Measurements from ENCODE around the gene CRYGA. TPM values are rescaled to one million over a fixed set of nuclear protein-coding genes. Genes with fewer than 3 reads are reported as not detected.
"Not testable (repeated sequence)": the region's sequence is repeated elsewhere in the genome, so short reads cannot be mapped to it uniquely, and the experiment has no call there.

The CRYGA gene
- total RNA-seq, 4 donors from 2014 or later: not detected

- no peak for DNase-seq
- no peak overlapping the region for H3K27ac ChIP-seq
- H3K27me3 ChIP-seq: no peaks in the 10 kb centered on the region
- no peaks in the 10 kb centered on the region for H3K4me1 ChIP-seq
- H3K9me3 ChIP-seq: no peaks in the 10 kb centered on the region
- H3K4me3 ChIP-seq: no peak overlapping the region
- no peaks in the 10 kb centered on the region for H3K36me3 ChIP-seq
- TF ChIP-seq POLR2A (IDR thresholded peaks at IDR 0.05) (no peak), CTCF (IDR thresholded peaks at IDR 0.05) (no peak)
- intact Hi-C loops (cut with DNase I; ENCODE audit: low total_unique reads): no loop called here
These were observed 23.9 kb downstream of the CRYGA start for GRCh38 chr2:208139447-208139846.

GRCh38 chr2:208138334-208138733 is 25.1 kb downstream of the CRYGA start:
- H3K9me3 ChIP-seq; DNase-seq; H3K36me3 ChIP-seq; H3K4me1 ChIP-seq; intact Hi-C loops (cut with DNase I; ENCODE audit: low total_unique reads); H3K27me3 ChIP-seq; H3K27ac ChIP-seq; H3K4me3 ChIP-seq: not testable (repeated sequence)

- DNase-seq: no peak
- intact Hi-C loops (cut with DNase I; ENCODE audit: low total_unique reads): no loop called here
- H3K27ac ChIP-seq: no peak overlapping the region
- no peaks in the 10 kb centered on the region for H3K9me3 ChIP-seq
- H3K36me3 ChIP-seq: no peaks in the 10 kb centered on the region
- TF ChIP-seq CTCF (IDR thresholded peaks at IDR 0.05): no peak
- no peak for TF ChIP-seq POLR2A (IDR thresholded peaks at IDR 0.05)
- no peak overlapping the region for H3K4me3 ChIP-seq
- H3K27me3 ChIP-seq: no peaks in the 10 kb centered on the region
- no peaks in the 10 kb centered on the region for H3K4me1 ChIP-seq
These were observed 26.7 kb downstream of the CRYGA start for GRCh38 chr2:208136716-208137094.

GRCh38 chr2:208135794-208136715 is 27.3 kb downstream of the CRYGA start:
- Histone ChIP-seq H3K9me3 (no peaks in the 10 kb centered on the region), H3K27me3 (no peaks in the 10 kb centered on the region), H3K4me3 (no peak overlapping the region), H3K4me1 (no peaks in the 10 kb centered on the region), H3K27ac (no peak overlapping the region), H3K36me3 (no peaks in the 10 kb centered on the region)
- DNase-seq: no peak
- TF ChIP-seq POLR2A (IDR thresholded peaks at IDR 0.05) (no peak), CTCF (IDR thresholded peaks at IDR 0.05) (no peak)
- intact Hi-C loops (cut with DNase I; ENCODE audit: low total_unique reads): no loop called here

GRCh38 chr2:208134928-208135586 is 28.3 kb downstream of the CRYGA start:
- intact Hi-C loops (cut with DNase I; ENCODE audit: low total_unique reads): no loop called here
- Histone ChIP-seq H3K27me3 (no peaks in the 10 kb centered on the region), H3K4me1 (no peaks in the 10 kb centered on the region), H3K27ac (no peak overlapping the region), H3K36me3 (no peaks in the 10 kb centered on the region), H3K9me3 (no peaks in the 10 kb centered on the region), H3K4me3 (no peak overlapping the region)
- no peak for DNase-seq
- TF ChIP-seq POLR2A (IDR thresholded peaks at IDR 0.05) (no peak), CTCF (IDR thresholded peaks at IDR 0.05) (no peak)
